DOHH2 (cell line): Measurements from ENCODE around the gene RHBG.

Experiments
- EZH2phosphoT487 ChIP-seq: fragments of 200-600 bp; sonication (generic); IDR thresholded peaks from 2 replicates; pipeline ENCODE4 v1.6.1; 2017; ENCODE audit warnings: borderline replicate concordance, mild to moderate bottlenecking, antibody characterized with exemption, low read length, moderate library complexity, mixed read lengths
- TF ChIP-seq, protein P1 (sequence below): fragments of 200-600 bp; sonication (generic); IDR thresholded peaks from one replicate; pipeline ENCODE4 v1.5.1; 2014; ENCODE audit warnings: antibody characterized with exemption, mild to moderate bottlenecking, low read depth, low read length; ENCODE audit not compliant: poor library complexity, severe bottlenecking

DNA sequence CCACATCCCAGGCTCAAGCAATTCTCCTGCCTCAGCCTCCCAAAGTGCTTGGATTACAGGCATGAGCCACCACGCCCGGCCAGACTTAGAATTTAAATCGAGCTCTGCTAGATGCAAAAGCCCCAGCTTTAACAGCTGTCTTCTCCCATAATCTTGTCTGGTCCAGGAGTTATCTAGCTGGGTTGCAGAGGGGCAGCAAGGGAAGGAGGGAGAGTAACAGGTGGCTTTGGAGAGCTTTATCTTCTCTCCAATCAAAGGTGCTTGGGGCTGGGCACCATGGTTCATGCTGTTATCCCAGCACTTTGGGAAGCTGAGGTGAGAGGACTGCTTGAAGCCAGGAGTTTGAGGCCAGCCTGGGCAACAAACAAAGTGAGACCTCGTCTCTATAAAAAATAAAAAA is 3.9 kb downstream of the RHBG start:
- TF ChIP-seq, protein P1, sequence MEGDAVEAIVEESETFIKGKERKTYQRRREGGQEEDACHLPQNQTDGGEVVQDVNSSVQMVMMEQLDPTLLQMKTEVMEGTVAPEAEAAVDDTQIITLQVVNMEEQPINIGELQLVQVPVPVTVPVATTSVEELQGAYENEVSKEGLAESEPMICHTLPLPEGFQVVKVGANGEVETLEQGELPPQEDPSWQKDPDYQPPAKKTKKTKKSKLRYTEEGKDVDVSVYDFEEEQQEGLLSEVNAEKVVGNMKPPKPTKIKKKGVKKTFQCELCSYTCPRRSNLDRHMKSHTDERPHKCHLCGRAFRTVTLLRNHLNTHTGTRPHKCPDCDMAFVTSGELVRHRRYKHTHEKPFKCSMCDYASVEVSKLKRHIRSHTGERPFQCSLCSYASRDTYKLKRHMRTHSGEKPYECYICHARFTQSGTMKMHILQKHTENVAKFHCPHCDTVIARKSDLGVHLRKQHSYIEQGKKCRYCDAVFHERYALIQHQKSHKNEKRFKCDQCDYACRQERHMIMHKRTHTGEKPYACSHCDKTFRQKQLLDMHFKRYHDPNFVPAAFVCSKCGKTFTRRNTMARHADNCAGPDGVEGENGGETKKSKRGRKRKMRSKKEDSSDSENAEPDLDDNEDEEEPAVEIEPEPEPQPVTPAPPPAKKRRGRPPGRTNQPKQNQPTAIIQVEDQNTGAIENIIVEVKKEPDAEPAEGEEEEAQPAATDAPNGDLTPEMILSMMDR = no peak
- TF ChIP-seq EZH2phosphoT487 = no peak
